GM04504 (cell line): ENCODE data around the gene RNF103.
"Not testable (repeated sequence)": the region's sequence is repeated elsewhere in the genome, so short reads cannot be mapped to it uniquely, and the experiment has no call there.

Experiments
- DNase-seq: peaks from one replicate; pipeline ENCODE4 v3.0.0-alpha.2; 2012; ENCODE audit warnings: low read depth

The RNF103 gene

DNA sequence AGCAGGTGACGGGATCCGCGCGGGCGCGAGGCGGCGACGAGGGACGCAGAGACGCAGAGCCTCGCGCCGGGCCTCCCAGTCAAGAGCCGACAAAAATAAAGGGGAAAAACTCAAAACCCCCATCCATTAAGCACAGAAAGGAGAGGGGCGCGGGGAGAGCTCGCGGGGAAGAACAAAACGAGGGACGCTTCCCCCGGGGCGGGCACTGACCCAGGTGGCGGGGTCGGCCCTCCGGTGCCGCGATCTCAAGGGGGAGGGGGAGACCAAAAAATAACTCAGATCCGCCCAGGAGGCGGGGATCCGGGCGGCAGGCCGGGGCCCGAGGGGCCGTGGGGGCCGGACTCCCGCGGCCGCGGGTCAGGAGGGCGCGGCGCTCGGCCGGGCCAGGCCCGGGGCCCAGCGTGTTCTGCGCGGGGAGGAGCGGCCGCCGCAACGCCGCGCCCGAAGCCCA, 597 bp downstream of the RNF103 start:
- no peak for DNase-seq

GRCh38 chr2:86622519-86623042, 1.1 kb downstream of the RNF103 start:
- DNase-seq, result no peak

GRCh38 chr2:86621280-86621943, 2.3 kb downstream of the RNF103 start:
- no peak for DNase-seq

GRCh38 chr2:86617738-86618137, 5.9 kb downstream of the RNF103 start:
- DNase-seq, result no peak

DNA sequence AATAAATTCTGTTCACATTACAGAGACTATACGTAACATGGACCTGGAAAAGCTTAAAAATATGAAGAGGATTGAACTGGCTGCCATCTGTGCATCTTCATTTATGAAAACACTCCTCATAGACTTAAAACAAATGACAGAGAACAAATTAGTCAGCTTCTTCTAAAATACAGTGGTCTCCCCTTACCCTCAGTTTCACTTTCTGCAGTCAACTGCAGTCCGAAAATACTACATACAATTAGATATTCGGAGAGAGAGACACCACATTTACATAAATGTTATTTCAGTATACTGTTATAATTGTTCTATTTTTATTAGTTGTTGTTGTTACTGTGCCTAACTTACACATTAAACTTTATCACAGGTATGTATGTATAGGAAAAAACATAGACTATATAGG, 6.5 kb downstream of the RNF103 start:
- no peak for DNase-seq

- no peak for DNase-seq
These were observed 7.2 kb downstream of the RNF103 start for GRCh38 chr2:86616502-86616901.

- no peak for DNase-seq
These were observed 8.1 kb downstream of the RNF103 start for GRCh38 chr2:86615596-86615995.

DNA sequence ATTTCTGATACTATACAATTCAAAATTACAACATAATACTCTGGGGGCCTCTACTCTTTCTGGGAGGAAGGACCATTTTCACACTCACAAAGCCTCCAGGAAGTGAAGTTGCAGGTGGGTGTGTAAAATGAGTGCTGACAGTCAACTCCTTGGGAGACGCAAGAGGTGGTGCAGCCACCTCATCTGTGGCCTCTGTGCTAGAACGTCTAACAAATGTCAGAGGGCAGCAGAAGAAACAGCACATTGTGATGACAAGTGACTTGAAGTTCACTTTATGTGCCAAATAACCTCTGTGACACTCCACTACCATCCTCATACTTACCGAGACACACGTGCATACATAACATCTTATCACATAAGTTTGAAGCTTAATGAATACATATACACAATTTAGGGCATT, 10.2 kb downstream of the RNF103 start:
- no peak for DNase-seq

DNA sequence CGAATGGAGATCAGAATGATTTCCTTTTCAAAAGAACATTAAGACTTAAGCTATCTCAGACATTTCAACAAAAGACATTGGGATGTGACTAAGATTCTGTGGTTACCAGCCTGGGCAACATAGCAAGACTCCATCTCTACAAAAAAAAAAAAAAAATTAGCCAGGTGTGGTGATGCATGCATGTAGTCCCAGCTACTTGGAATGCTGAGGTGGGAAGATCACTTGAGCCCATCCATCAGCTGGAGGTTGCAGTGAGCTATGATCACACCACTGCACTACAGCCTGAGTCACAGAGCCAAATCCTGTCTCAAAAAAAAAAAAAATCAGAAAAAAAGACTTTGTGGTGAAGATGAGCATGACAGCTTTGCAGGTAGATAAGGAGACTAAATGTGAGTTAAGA, 12.8 kb downstream of the RNF103 start:
- DNase-seq, result no peak

- no peak for DNase-seq
These were observed 14.7 kb downstream of the RNF103 start for GRCh38 chr2:86608832-86609410.

DNA sequence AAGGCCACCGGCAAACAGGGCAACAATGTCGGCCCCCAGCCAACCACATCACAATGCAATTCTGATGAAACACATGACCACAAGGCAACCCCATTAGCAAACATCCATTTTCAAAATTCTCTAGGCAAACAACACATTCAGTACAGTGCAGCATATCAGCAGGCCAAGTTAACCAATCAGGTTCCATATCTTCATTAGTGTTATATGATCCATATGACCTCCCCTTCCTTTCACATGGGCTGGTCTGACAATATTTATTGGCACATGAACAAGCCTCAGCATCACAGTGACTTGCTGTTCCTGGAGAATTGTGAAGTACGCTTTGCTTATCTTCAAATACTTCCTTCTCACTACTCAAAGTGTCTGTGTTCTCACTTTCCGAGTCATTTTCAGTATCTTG, 19.8 kb downstream of the RNF103 start:
- no peak for DNase-seq

GRCh38 chr2:86598966-86599365, 24.7 kb downstream of the RNF103 start:
- DNase-seq, result no peak

DNA sequence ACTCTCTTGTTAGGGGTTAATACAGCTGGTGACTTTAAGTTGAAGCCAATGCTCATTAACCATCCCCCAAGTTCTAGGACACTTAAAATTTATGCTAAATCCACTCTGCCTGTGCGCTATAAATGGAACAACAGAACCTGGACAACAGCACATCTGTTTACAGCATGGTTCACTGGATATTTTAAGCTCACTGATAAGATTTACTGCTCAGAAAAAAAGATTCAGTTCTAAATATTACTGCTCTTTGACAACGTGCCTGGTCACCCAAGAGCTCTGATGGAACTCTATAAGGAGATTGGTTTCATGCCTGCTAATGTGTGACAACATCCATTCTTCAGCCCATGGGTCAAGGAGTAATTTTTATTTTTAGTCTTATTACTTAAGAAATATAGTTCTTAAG, 27.5 kb downstream of the RNF103 start:
- no peak for DNase-seq

DNA sequence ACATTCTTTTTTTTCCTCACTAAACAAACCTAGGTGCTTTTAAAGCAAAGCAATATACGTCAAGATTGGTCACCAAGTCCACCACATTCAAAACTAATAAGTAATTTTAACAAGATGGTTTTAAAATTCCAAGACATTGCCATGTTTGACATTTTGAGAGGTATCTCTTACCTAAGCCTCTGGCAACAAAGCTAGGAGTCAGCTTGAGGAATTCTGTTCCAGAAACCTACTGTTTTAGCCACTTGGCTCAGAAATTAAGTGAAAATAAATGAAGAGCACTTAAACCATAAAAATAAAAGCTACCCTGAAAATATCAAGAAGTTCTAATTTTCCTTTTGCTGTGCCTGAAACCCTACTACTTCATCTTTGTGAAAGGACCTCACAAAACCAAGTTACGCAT, 30.4 kb downstream of the RNF103 start:
- DNase-seq, result no peak

GRCh38 chr2:86592547-86593230, 31.0 kb downstream of the RNF103 start:
- no peak for DNase-seq

GRCh38 chr2:86589701-86590100, 34.0 kb downstream of the RNF103 start:
- not testable (repeated sequence) for DNase-seq

DNA sequence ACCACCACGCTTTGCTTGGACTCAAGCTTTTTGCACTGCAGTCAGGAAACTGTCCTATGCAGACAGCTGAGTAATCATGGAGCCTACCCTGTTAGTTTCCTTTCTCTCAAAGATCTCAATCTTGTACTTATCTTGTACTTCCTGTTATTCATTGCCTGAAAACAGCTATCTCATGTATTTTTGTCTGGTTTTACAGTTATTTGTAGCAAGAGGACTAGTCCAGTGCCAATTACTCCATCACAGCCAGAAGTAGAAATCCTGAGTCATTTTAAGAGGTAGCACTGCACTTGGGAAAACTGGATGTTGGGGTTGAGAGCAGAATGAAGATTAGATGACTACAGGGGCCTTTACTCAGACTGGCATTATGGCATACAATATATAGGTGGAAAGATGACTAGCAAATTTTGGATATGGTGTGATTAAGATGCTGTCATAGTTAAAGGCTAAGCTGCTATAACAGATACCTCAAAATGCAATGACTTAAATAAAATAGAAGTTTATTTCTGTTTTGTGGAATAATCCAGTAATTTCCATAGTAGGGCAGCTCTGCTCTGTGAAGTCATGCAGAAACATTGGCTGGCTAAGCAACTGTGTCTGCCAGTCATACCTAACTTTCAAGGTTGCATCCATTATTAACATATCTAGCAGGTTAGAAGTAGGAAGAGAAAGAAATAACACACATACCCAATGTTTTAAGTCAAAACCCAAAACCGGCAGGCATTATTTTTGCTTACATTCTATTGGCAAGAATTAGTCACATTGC, 39.3 kb downstream of the RNF103 start:
- no peak for DNase-seq

GRCh38 chr2:86580560-86580959, 43.1 kb downstream of the RNF103 start:
- no peak for DNase-seq

GRCh38 chr2:86577817-86578456, 45.7 kb downstream of the RNF103 start:
- no peak for DNase-seq

GRCh38 chr2:86570059-86570458, 53.6 kb downstream of the RNF103 start:
- no peak for DNase-seq

GRCh38 chr2:86566821-86567190, 56.9 kb downstream of the RNF103 start:
- no peak for DNase-seq
